ENCODE measurements around the gene CPNE1. TPM values are rescaled to one million over a fixed set of nuclear protein-coding genes. Genes with fewer than 3 reads are reported as not detected.

The CPNE1 gene
- total RNA-seq, 1 experiment from 2014 or later: 505 TPM

GRCh38 chr20:35638751-35639150, 25.9 kb downstream of the CPNE1 start:
- Mint-ChIP-seq H3K9me3 (ENCODE audit: low read depth, unreplicated experiment) (no peaks in the 10 kb centered on the region), H3K36me3 (ENCODE audit: insufficient read depth, unreplicated experiment) (peaks cover 36% of the 10 kb centered on the region), H3K4me1 (ENCODE audit: low read depth, unreplicated experiment) (peaks cover 29% of the 10 kb centered on the region), H3K4me3 (ENCODE audit: low read depth, unreplicated experiment) (no peak overlapping the region), H3K27ac (ENCODE audit: unreplicated experiment) (no peak overlapping the region), H3K27me3 (ENCODE audit: unreplicated experiment) (no peaks in the 10 kb centered on the region)
- DNase-seq: no peak
- no TSS peak for BruUV-seq (replicated peaks)
- intact Hi-C loops (cut with micrococcal nuclease; ENCODE audit: unreplicated experiment): no loop called here
- CTCF ChIA-PET: interaction anchor here (1.6 kb wide), 1 partner anchor 20 kb away, joined by 6 read pairs; no protein-coding TSS in a partner anchor
- TF ChIP-seq, protein P1, sequence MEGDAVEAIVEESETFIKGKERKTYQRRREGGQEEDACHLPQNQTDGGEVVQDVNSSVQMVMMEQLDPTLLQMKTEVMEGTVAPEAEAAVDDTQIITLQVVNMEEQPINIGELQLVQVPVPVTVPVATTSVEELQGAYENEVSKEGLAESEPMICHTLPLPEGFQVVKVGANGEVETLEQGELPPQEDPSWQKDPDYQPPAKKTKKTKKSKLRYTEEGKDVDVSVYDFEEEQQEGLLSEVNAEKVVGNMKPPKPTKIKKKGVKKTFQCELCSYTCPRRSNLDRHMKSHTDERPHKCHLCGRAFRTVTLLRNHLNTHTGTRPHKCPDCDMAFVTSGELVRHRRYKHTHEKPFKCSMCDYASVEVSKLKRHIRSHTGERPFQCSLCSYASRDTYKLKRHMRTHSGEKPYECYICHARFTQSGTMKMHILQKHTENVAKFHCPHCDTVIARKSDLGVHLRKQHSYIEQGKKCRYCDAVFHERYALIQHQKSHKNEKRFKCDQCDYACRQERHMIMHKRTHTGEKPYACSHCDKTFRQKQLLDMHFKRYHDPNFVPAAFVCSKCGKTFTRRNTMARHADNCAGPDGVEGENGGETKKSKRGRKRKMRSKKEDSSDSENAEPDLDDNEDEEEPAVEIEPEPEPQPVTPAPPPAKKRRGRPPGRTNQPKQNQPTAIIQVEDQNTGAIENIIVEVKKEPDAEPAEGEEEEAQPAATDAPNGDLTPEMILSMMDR (IDR thresholded peaks at IDR 0.05; ENCODE audit: unreplicated experiment): no peak

DNA sequence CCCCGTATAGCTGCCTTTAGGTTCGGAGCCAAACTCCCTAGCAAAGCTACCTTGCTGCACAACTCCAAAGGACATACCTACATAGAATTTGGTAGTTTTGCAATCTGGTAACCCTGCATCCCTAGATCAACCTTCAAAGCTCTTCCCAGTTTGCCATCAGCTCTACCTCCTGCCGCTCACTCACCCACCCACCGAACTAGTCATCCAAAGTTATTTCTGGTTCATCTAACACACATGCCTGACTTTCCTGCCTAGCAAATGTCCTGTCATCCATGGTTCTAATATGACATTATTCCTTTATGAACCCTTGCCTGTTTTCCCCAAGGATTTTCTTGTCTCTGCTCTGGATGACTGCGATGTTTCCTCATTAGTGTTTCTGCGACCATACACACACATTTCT, 27.4 kb downstream of the CPNE1 start:
- CTCF ChIA-PET: interaction anchor here (0.5 to 0.9 kb wide), 3 partner anchors 18 to 124 kb away, joined by 3 to 8 read pairs (median 5); no protein-coding TSS in a partner anchor
- Mint-ChIP-seq H3K27me3 (ENCODE audit: unreplicated experiment) (no peaks in the 10 kb centered on the region), H3K9me3 (ENCODE audit: low read depth, unreplicated experiment) (no peaks in the 10 kb centered on the region), H3K4me1 (ENCODE audit: low read depth, unreplicated experiment) (peaks cover 29% of the 10 kb centered on the region), H3K4me3 (ENCODE audit: low read depth, unreplicated experiment) (no peak overlapping the region), H3K36me3 (ENCODE audit: insufficient read depth, unreplicated experiment) (peaks cover 38% of the 10 kb centered on the region), H3K27ac (ENCODE audit: unreplicated experiment) (no peak overlapping the region)
- intact Hi-C loops (cut with micrococcal nuclease; ENCODE audit: unreplicated experiment): no loop called here
- no peak for DNase-seq
- TF ChIP-seq, protein P1 (IDR thresholded peaks at IDR 0.05; ENCODE audit: unreplicated experiment): no peak
- no TSS peak for BruUV-seq (replicated peaks)

DNA sequence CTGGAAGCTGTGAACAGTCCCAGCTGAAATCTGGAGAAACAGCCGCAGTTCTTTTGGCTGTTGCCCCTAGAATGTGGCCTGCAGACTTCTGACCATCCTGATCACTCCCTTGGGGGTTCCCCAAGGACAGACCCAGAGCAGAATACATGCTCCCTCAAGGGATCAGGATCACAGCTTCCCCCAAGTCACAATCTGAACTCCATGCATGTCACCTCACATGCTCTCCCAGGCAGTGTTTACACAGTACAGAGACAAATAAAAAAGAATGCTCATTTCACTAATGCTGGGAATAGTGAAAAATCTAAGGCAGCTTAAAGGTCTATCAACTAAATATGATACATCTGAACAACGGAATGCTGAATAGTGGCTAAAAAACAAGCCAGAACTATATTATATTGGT, 28.6 kb downstream of the CPNE1 start:
- no peak overlapping the region for H3K4me3 Mint-ChIP-seq (ENCODE audit: low read depth, unreplicated experiment)

DNA sequence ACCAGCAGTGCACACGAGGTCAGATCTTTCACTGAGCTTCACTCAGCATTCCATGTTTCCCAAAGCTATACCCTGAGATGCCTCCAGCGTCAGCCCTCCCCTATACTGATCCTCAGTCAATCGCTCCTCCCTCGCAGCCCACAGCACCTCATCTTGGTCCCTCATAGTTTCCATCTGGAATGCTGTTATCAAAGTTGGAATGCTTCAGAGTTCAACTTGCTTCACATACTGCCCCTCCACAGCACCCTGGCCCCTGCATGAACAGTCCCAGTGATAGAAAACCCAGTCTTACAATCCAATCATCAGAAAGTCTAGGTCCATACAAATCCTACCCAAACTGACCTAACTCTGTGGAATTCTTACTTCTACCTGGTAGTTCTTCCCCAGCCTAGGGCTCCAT, 29.0 kb downstream of the CPNE1 start:
- H3K27me3 Mint-ChIP-seq (ENCODE audit: unreplicated experiment): no peaks in the 10 kb centered on the region
- H3K4me1 Mint-ChIP-seq (ENCODE audit: low read depth, unreplicated experiment): peaks cover 24% of the 10 kb centered on the region
- no peak for DNase-seq
- CTCF ChIA-PET: no interaction called here
- no TSS peak for BruUV-seq (replicated peaks)
- H3K27ac Mint-ChIP-seq (ENCODE audit: unreplicated experiment): peak overlapping the region; percentile 23
- no peaks in the 10 kb centered on the region for H3K9me3 Mint-ChIP-seq (ENCODE audit: low read depth, unreplicated experiment)
- intact Hi-C loops (cut with micrococcal nuclease; ENCODE audit: unreplicated experiment): no loop called here
- H3K36me3 Mint-ChIP-seq (ENCODE audit: insufficient read depth, unreplicated experiment): peaks cover 47% of the 10 kb centered on the region
- TF ChIP-seq, protein P1 (IDR thresholded peaks at IDR 0.05; ENCODE audit: unreplicated experiment): no peak
- H3K4me3 Mint-ChIP-seq (ENCODE audit: low read depth, unreplicated experiment): no peak overlapping the region

More for the DNA sequence above, 28.6 kb downstream of the CPNE1 start:
- CTCF ChIA-PET: no interaction called here
- no peak overlapping the region for H3K27ac Mint-ChIP-seq (ENCODE audit: unreplicated experiment)
- no TSS peak for BruUV-seq (replicated peaks)
- H3K27me3 Mint-ChIP-seq (ENCODE audit: unreplicated experiment): no peaks in the 10 kb centered on the region
- DNase-seq: no peak
- H3K4me1 Mint-ChIP-seq (ENCODE audit: low read depth, unreplicated experiment): peaks cover 28% of the 10 kb centered on the region
- no peaks in the 10 kb centered on the region for H3K9me3 Mint-ChIP-seq (ENCODE audit: low read depth, unreplicated experiment)
- peaks cover 46% of the 10 kb centered on the region for H3K36me3 Mint-ChIP-seq (ENCODE audit: insufficient read depth, unreplicated experiment)
- TF ChIP-seq, protein P1 (IDR thresholded peaks at IDR 0.05; ENCODE audit: unreplicated experiment): no peak
- intact Hi-C loops (cut with micrococcal nuclease; ENCODE audit: unreplicated experiment): no loop called here

All from Calu3 (cell line).